GM12864 (cell line): Measurements from ENCODE around the gene OR2T8.

Experiments
- DNase-seq: peaks from one replicate; pipeline ENCODE4 v3.0.0-alpha.2; 2011; ENCODE audit warnings: low read depth
- H3K4me3 ChIP-seq: 2 replicates; pipeline ENCODE4 v1.5.1; 2011; ENCODE audit warnings: mild to moderate bottlenecking, low read depth, low read length, control low read depth
- CTCF ChIP-seq: IDR thresholded peaks from 2 replicates; pipeline ENCODE4 v1.5.1; 2011; ENCODE audit warnings: low read depth, mild to moderate bottlenecking, moderate library complexity, low read length, control low read depth, inconsistent platforms; ENCODE audit errors: missing control alignments

OR2T8 gene

DNA sequence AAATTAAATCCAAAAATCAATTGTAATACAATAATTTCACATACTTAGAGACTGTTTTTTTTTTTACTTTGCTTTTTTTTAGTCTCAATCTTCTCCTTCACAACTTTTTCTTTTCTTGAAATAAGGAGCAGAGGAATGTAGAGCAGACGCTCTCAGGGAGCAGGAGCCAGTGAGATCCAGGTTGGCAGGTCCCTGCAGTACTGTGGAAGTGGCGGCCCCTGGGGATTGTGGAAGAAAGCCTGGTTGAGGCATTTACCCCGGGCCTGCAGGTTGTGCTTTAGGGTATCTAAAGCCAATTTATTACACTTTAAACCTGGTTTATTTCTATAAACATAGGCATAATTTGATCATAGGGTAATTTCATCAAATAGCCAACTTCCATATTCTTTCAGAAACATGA, 3.9 kb downstream of the OR2T8 start:
- no peak for DNase-seq
- TF ChIP-seq CTCF = no peak
- H3K4me3 ChIP-seq = no peak overlapping the region

GRCh38 chr1:247924868-247925267, 4.8 kb downstream of the OR2T8 start, which contains the start of gene OR2AJ1:
OR2AJ1 (plus strand) TSS chr1:247924889; CDS start chr1:247933769, 8,880 bp downstream.
- TF ChIP-seq CTCF = no peak
- no peak within 1 kb of the TSS for H3K4me3 ChIP-seq
- DNase-seq = no peak

DNA sequence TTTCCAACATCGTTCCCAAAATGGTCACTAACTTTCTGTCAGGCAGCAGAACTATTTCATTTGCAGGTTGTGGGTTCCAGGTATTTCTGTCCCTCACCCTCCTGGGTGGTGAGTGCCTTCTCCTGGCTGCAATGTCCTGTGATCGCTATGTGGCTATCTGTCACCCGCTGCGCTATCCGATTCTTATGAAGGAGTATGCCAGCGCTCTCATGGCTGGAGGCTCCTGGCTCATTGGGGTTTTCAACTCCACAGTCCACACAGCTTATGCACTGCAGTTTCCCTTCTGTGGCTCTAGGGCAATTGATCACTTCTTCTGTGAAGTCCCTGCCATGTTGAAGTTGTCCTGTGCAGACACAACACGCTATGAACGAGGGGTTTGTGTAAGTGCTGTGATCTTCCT, 13.9 kb downstream of the OR2T8 start:
- no peak for DNase-seq
- TF ChIP-seq CTCF = no peak
- H3K4me3 ChIP-seq = no peak overlapping the region

DNA sequence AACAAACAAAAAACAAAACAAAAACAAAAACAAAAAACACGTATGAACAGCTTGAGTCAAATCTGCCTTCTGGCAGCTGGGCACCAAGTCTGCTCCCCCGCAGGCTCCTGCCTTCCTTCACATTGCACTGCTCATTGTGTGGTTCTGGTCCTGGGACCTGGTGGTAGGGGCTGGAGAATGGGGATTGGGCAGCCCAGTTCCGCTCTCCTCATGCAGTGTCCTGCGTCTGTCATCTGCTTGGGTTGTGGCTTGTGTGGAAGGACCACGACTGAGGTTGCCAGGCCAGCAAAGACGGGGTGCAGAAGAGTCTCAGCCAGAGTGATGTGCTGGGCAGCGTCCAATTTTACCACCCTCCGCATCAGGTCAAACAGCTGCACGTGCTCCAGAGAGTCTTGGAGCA, 15.7 kb downstream of the OR2T8 start:
- no peak for DNase-seq
- no peak overlapping the region for H3K4me3 ChIP-seq
- TF ChIP-seq CTCF = no peak

DNA sequence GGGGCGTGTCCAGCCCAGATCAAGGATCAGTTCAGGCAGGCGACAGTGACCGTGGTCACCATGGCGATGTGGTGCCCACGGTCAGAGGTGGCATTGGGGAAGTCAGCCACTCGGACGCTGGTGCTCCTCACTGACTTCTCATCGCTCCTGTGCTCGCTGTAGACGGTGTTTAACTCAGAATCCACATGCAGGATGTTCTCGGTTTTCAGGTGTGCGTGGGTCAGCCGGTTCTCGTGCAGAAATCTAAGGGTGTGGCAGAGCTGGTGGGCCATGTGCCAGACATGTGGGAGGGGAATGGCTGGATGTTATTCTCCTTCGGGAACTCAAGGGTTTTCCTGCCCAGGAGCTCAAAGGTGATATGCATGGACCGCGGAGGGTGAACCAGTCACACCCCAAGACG, 16.4 kb downstream of the OR2T8 start:
- no peak for TF ChIP-seq CTCF
- no peak overlapping the region for H3K4me3 ChIP-seq
- DNase-seq = no peak

- DNase-seq = peak; percentile 18
- H3K4me3 ChIP-seq = peak overlapping the region; percentile 35
- TF ChIP-seq CTCF = peak; percentile 77
These were observed 17.1 kb downstream of the OR2T8 start for GRCh38 chr1:247936965-247937734.

DNA sequence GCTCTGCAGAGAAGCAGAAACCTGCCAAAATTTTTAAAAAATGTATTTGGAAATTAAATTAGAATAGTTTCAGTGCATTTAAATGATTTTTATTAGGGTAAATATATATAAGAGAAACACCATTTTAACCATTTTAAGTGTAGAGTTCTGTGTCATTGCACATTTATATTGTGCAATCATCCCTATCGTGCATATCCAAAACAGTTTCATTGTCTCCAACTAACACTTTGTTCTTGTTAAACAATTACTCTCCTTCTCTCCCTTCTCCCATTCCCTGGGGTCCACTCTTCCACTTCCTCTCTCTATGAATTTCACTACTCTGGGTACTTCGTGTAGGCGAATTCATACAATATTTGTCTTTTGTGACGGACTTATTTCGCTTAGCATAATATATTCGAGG, 22.6 kb downstream of the OR2T8 start:
- no peak for TF ChIP-seq CTCF
- no peak overlapping the region for H3K4me3 ChIP-seq
- DNase-seq = no peak
